Activated gamma-delta T cell treated with Interleukin-2 at 50 U/mL for 16 hours (primary cell): Measurements from ENCODE around the gene LRRC10B.
"Not testable (repeated sequence)": the region's sequence is repeated elsewhere in the genome, so short reads cannot be mapped to it uniquely, and the experiment has no call there.

Experiments
- DNase-seq: peaks from one replicate; pipeline ENCODE4 v3.0.0-alpha.2; 2020

The LRRC10B gene

GRCh38 chr11:61507962-61508861 is at the start of gene LRRC10B:
Gene LRRC10B, plus strand, starts transcription at chr11:61508749. Its CDS starts 250 bp downstream, at chr11:61508999.
- no peak for DNase-seq

- no peak for DNase-seq
These were observed 48.1 kb upstream of the LRRC10B start for GRCh38 chr11:61460474-61460881.

- no peak for DNase-seq
These were observed 47.6 kb upstream of the LRRC10B start for GRCh38 chr11:61460986-61461385.

- DNase-seq: not testable (repeated sequence)
These were observed 40.9 kb upstream of the LRRC10B start for GRCh38 chr11:61467602-61468001.

- DNase-seq: no peak
These were observed 40.5 kb upstream of the LRRC10B start for GRCh38 chr11:61468002-61468401.

- no peak for DNase-seq
These were observed 36.3 kb upstream of the LRRC10B start for GRCh38 chr11:61472282-61472681.

- DNase-seq: no peak
These were observed 35.7 kb upstream of the LRRC10B start for GRCh38 chr11:61472868-61473267.

- no peak for DNase-seq
These were observed 35.1 kb upstream of the LRRC10B start for GRCh38 chr11:61473370-61474012.

GRCh38 chr11:61474013-61474643 is 34.4 kb upstream of the LRRC10B start:
- DNase-seq: no peak

- DNase-seq: no peak
These were observed 33.1 kb upstream of the LRRC10B start for GRCh38 chr11:61475433-61475832.

- DNase-seq: no peak
These were observed 32.2 kb upstream of the LRRC10B start for GRCh38 chr11:61476371-61476770.

- DNase-seq: no peak
These were observed 31.4 kb upstream of the LRRC10B start for GRCh38 chr11:61477126-61477525.

- DNase-seq: peak; percentile 51
These were observed 30.8 kb upstream of the LRRC10B start for GRCh38 chr11:61477727-61478148.

GRCh38 chr11:61479360-61480058 is 29.0 kb upstream of the LRRC10B start:
- DNase-seq: not testable (repeated sequence)

GRCh38 chr11:61480261-61480993 is 28.1 kb upstream of the LRRC10B start:
- no peak for DNase-seq

- DNase-seq: no peak
These were observed 27.6 kb upstream of the LRRC10B start for GRCh38 chr11:61480994-61481335.

GRCh38 chr11:61481806-61482205 is 26.7 kb upstream of the LRRC10B start:
- DNase-seq: no peak

GRCh38 chr11:61482513-61482912 is 26.0 kb upstream of the LRRC10B start:
- DNase-seq: no peak

- no peak for DNase-seq
These were observed 24.0 kb upstream of the LRRC10B start for GRCh38 chr11:61484541-61484940.

- DNase-seq: no peak
These were observed 23.5 kb upstream of the LRRC10B start for GRCh38 chr11:61485080-61485479.

- no peak for DNase-seq
These were observed 22.4 kb upstream of the LRRC10B start for GRCh38 chr11:61486011-61486620.

GRCh38 chr11:61486779-61487178 is 21.8 kb upstream of the LRRC10B start:
- no peak for DNase-seq
